ENCODE results near the gene C1QA.

Gene C1QA

GRCh38 chr1:22611530-22611947 is 24.9 kb upstream of the C1QA start:
- DNase-seq (ENCODE audit: low read depth, low spot score) = no peak
- no peak overlapping the region for H3K27ac ChIP-seq

GRCh38 chr1:22612671-22613571 is 23.5 kb upstream of the C1QA start:
- no peak for DNase-seq (ENCODE audit: low read depth, low spot score)
- no peak overlapping the region for H3K27ac ChIP-seq

GRCh38 chr1:22613572-22613918 is 22.9 kb upstream of the C1QA start:
- no peak for DNase-seq (ENCODE audit: low read depth, low spot score)

GRCh38 chr1:22613951-22614350 is 22.5 kb upstream of the C1QA start:
- H3K27ac ChIP-seq = no peak overlapping the region
- no peak for DNase-seq (ENCODE audit: low read depth, low spot score)

More at GRCh38 chr1:22613572-22613918, 22.9 kb upstream of the C1QA start:
- no peak overlapping the region for H3K27ac ChIP-seq

- no peak for DNase-seq (ENCODE audit: low read depth, low spot score)
- no peak overlapping the region for H3K27ac ChIP-seq
These were observed 20.5 kb upstream of the C1QA start for GRCh38 chr1:22615886-22616285.

GRCh38 chr1:22616571-22616970 is 19.9 kb upstream of the C1QA start:
- no peak for DNase-seq (ENCODE audit: low read depth, low spot score)
- H3K27ac ChIP-seq = no peak overlapping the region

- no peak overlapping the region for H3K27ac ChIP-seq
- no peak for DNase-seq (ENCODE audit: low read depth, low spot score)
These were observed 18.4 kb upstream of the C1QA start for GRCh38 chr1:22618056-22618455.

- H3K27ac ChIP-seq = no peak overlapping the region
- DNase-seq (ENCODE audit: low read depth, low spot score) = no peak
These were observed 17.2 kb upstream of the C1QA start for GRCh38 chr1:22619252-22619651.

GRCh38 chr1:22619798-22620197 is 16.6 kb upstream of the C1QA start:
- no peak for DNase-seq (ENCODE audit: low read depth, low spot score)
- H3K27ac ChIP-seq = no peak overlapping the region

- no peak overlapping the region for H3K27ac ChIP-seq
- DNase-seq (ENCODE audit: low read depth, low spot score) = no peak
These were observed 14.7 kb upstream of the C1QA start for GRCh38 chr1:22621761-22622160.

GRCh38 chr1:22625262-22625925 is 11.0 kb upstream of the C1QA start:
- H3K27ac ChIP-seq = no peak overlapping the region
- no peak for DNase-seq (ENCODE audit: low read depth, low spot score)

- no peak overlapping the region for H3K27ac ChIP-seq
- DNase-seq (ENCODE audit: low read depth, low spot score) = no peak
These were observed 9.9 kb upstream of the C1QA start for GRCh38 chr1:22626237-22627157.

GRCh38 chr1:22627331-22627730 is 9.1 kb upstream of the C1QA start:
- no peak overlapping the region for H3K27ac ChIP-seq
- no peak for DNase-seq (ENCODE audit: low read depth, low spot score)

GRCh38 chr1:22628698-22629444 is 7.6 kb upstream of the C1QA start:
- DNase-seq (ENCODE audit: low read depth, low spot score) = no peak
- no peak overlapping the region for H3K27ac ChIP-seq

- no peak overlapping the region for H3K27ac ChIP-seq
- DNase-seq (ENCODE audit: low read depth, low spot score) = no peak
These were observed 6.5 kb upstream of the C1QA start for GRCh38 chr1:22629886-22630285.

- DNase-seq (ENCODE audit: low read depth, low spot score) = no peak
- H3K27ac ChIP-seq = no peak overlapping the region
These were observed 2.5 kb upstream of the C1QA start for GRCh38 chr1:22633697-22634463.

- no peak overlapping the region for H3K27ac ChIP-seq
- no peak for DNase-seq (ENCODE audit: low read depth, low spot score)
These were observed 992 bp upstream of the C1QA start for GRCh38 chr1:22635436-22635835.

- DNase-seq (ENCODE audit: low read depth, low spot score) = no peak
- no peak overlapping the region for H3K27ac ChIP-seq
These were observed 499 bp downstream of the C1QA start for GRCh38 chr1:22636927-22637326.

GRCh38 chr1:22637907-22638445 is 1.5 kb downstream of the C1QA start:
- DNase-seq (ENCODE audit: low read depth, low spot score) = no peak
- no peak overlapping the region for H3K27ac ChIP-seq

All from epithelial cell of prostate (primary cell).